ENCODE measurements around the gene NHLRC2. TPM values are rescaled to one million over a fixed set of nuclear protein-coding genes. Genes with fewer than 3 reads are reported as not detected.

Gene NHLRC2
- total RNA-seq, 2 experiments from 2014 or later, result 4.6 TPM

DNA sequence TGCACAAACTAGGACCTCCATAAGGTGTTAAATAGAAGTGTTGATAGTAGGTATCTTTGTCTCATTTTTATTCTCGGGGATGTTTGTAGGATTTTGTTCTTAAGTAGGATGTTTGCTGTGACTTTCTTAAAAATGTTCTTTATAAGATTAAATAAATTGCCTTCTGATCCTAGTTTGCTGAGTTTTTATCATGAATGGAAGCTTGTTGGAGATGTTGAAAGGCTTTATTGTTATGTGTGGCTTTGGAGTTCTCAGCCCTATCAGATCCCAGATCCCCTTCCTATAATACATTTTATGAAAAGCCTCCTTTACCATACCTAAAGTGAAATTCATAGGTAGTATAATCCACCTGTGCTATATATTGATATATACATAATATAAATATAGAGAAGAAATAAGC lies 40.1 kb downstream of the NHLRC2 start:
- Histone ChIP-seq H3K27me3 (ENCODE audit: control insufficient read depth in 1 of 2, insufficient read depth in 2 of 2, low read length in 2 of 2) (no peaks in the 10 kb centered on the region), H3K27ac (ENCODE audit: low read depth in 1 of 2, low read length in 2 of 2) (no peak overlapping the region), H3K4me1 (ENCODE audit: insufficient read depth, low read length) (no peaks in the 10 kb centered on the region), H3K9me3 (ENCODE audit: control insufficient read depth in 1 of 2, insufficient read depth in 1 of 2, low read length in 2 of 2) (no peaks in the 10 kb centered on the region), H3K4me3 (ENCODE audit: low read length) (no peak overlapping the region), H3K36me3 (ENCODE audit: insufficient read depth, low read length) (peaks cover 13% of the 10 kb centered on the region)
- no peak overlapping the region for H3K27ac Mint-ChIP-seq
- no peak overlapping the region for H3K4me3 Mint-ChIP-seq
- no peaks in the 10 kb centered on the region for H3K4me1 Mint-ChIP-seq (ENCODE audit: low read depth)
- H3K36me3 Mint-ChIP-seq (ENCODE audit: low read depth), result peaks cover 72% of the 10 kb centered on the region
- ATAC-seq (ENCODE audit: poor library complexity) (no peak), DNase-seq (no peak)
- CTCF ChIA-PET, result interaction anchor here (1.2 kb wide), 1 partner anchor 10 kb away, joined by 5 read pairs; no protein-coding TSS in a partner anchor
- no peaks in the 10 kb centered on the region for H3K27me3 Mint-ChIP-seq
- intact Hi-C loops (cut with DNase I, micrococcal nuclease), result no loop called here
- POLR2A ChIA-PET, result no interaction called here
- H3K9me3 Mint-ChIP-seq, result no peaks in the 10 kb centered on the region
- TF ChIP-seq, protein P1, sequence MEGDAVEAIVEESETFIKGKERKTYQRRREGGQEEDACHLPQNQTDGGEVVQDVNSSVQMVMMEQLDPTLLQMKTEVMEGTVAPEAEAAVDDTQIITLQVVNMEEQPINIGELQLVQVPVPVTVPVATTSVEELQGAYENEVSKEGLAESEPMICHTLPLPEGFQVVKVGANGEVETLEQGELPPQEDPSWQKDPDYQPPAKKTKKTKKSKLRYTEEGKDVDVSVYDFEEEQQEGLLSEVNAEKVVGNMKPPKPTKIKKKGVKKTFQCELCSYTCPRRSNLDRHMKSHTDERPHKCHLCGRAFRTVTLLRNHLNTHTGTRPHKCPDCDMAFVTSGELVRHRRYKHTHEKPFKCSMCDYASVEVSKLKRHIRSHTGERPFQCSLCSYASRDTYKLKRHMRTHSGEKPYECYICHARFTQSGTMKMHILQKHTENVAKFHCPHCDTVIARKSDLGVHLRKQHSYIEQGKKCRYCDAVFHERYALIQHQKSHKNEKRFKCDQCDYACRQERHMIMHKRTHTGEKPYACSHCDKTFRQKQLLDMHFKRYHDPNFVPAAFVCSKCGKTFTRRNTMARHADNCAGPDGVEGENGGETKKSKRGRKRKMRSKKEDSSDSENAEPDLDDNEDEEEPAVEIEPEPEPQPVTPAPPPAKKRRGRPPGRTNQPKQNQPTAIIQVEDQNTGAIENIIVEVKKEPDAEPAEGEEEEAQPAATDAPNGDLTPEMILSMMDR (IDR thresholded peaks at IDR 0.05), result no peak

DNA sequence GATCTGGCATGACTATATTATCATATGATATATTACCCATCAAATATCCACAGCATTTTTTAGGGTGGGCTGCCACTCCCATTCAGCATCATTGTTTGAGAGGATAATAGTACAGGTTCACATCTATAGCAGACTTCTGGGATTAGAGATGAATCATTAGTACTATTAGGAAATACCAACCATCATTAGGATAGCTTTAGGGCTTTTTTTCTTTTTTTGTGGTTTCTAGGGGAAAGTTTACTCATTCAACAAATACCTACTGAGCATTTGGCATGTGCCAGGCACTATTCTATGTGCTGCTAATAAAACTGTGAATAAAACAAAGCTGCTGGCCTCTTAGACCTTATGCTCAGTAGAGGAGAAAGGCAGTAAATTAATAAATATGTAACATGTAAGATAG lies 40.6 kb downstream of the NHLRC2 start:
- no peak for ATAC-seq (ENCODE audit: poor library complexity)
- intact Hi-C loops (cut with DNase I, micrococcal nuclease), result no loop called here
- no peak overlapping the region for H3K4me3 ChIP-seq (ENCODE audit: low read length)
- TF ChIP-seq, protein P1 (IDR thresholded peaks at IDR 0.05), result no peak
- Mint-ChIP-seq H3K9me3 (no peaks in the 10 kb centered on the region), H3K27ac (no peak overlapping the region), H3K4me3 (no peak overlapping the region), H3K36me3 (ENCODE audit: low read depth) (peaks cover 72% of the 10 kb centered on the region), H3K27me3 (no peaks in the 10 kb centered on the region), H3K4me1 (ENCODE audit: low read depth) (no peaks in the 10 kb centered on the region)
- no peaks in the 10 kb centered on the region for H3K9me3 ChIP-seq (ENCODE audit: control insufficient read depth in 1 of 2, insufficient read depth in 1 of 2, low read length in 2 of 2)
- H3K27ac ChIP-seq (ENCODE audit: low read depth in 1 of 2, low read length in 2 of 2), result no peak overlapping the region
- POLR2A ChIA-PET, result no interaction called here
- DNase-seq, result no peak
- peaks cover 15% of the 10 kb centered on the region for H3K36me3 ChIP-seq (ENCODE audit: insufficient read depth, low read length)
- no peaks in the 10 kb centered on the region for H3K27me3 ChIP-seq (ENCODE audit: control insufficient read depth in 1 of 2, insufficient read depth in 2 of 2, low read length in 2 of 2)
- H3K4me1 ChIP-seq (ENCODE audit: insufficient read depth, low read length), result no peaks in the 10 kb centered on the region
- CTCF ChIA-PET, result interaction anchor here (1.2 kb wide), 1 partner anchor 10 kb away, joined by 5 read pairs; no protein-coding TSS in a partner anchor

DNA sequence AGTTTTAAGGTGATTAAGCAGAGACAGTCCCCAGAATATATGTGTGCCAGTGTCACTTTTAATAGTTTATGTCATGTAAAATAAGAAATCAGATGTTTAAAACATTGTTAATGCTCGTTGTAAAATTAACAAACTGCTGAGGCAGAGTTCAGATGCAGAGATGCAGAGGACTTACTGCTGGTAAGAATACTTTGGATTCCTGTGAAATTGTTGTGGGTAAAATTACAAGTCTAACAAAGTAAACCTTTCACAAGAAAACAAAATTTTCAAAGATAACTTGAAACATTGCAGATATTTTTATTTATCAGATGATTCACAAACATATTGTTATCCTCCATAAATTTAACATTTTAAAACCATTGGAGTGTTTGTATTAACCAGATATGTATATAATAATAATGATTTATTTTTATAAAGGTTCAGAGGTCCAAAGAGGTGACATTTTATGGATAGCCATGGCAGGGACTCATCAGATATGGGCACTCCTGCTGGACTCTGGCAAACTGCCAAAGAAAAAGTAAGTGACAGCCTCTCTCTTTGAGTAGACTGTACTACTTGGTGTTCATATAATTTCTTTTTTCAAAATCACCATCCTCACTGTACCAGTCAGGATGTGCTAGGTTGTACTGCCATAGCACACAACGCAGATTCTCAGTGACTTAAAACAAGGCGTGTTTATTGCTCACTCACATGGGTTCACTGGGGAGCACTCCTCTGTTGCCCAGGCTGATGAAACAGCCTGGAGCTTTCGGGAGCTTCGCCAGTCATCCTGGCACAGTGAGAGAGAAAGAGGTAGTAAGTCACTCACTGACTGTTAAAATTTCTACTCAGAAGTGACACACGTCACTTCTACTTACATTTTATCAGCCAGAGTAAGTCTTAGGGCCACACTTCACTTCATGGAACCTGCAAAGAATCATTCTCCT lies 43.5 kb downstream of the NHLRC2 start:
- TF ChIP-seq, protein P1 (IDR thresholded peaks at IDR 0.05), result no peak
- Histone ChIP-seq H3K4me3 (ENCODE audit: low read length) (no peak overlapping the region), H3K4me1 (ENCODE audit: insufficient read depth, low read length) (no peaks in the 10 kb centered on the region), H3K27me3 (ENCODE audit: control insufficient read depth in 1 of 2, insufficient read depth in 2 of 2, low read length in 2 of 2) (no peaks in the 10 kb centered on the region), H3K9me3 (ENCODE audit: control insufficient read depth in 1 of 2, insufficient read depth in 1 of 2, low read length in 2 of 2) (no peaks in the 10 kb centered on the region), H3K27ac (ENCODE audit: low read depth in 1 of 2, low read length in 2 of 2) (no peak overlapping the region), H3K36me3 (ENCODE audit: insufficient read depth, low read length) (peaks cover 28% of the 10 kb centered on the region)
- H3K27me3 Mint-ChIP-seq, result no peaks in the 10 kb centered on the region
- no peak for DNase-seq
- CTCF ChIA-PET, result no interaction called here
- no peak for ATAC-seq (ENCODE audit: poor library complexity)
- no peaks in the 10 kb centered on the region for H3K4me1 Mint-ChIP-seq (ENCODE audit: low read depth)
- intact Hi-C loops (cut with DNase I, micrococcal nuclease), result no loop called here
- POLR2A ChIA-PET, result no interaction called here
- no peaks in the 10 kb centered on the region for H3K9me3 Mint-ChIP-seq
- H3K27ac Mint-ChIP-seq, result no peak overlapping the region
- H3K36me3 Mint-ChIP-seq (ENCODE audit: low read depth), result peaks cover 65% of the 10 kb centered on the region
- no peak overlapping the region for H3K4me3 Mint-ChIP-seq
